ENCODE results near the gene GRM7.

The GRM7 gene

GRCh38 chr3:7249493-7250076 is 388.7 kb downstream of the GRM7 start:
- DNase-seq, result no peak

GRCh38 chr3:7254251-7254650 is 393.3 kb downstream of the GRM7 start:
- DNase-seq, result no peak

GRCh38 chr3:7260975-7261374 is 400.1 kb downstream of the GRM7 start:
- DNase-seq, result no peak

GRCh38 chr3:7263347-7264195 is 402.7 kb downstream of the GRM7 start:
- DNase-seq, result no peak

GRCh38 chr3:7264196-7264526 is 403.2 kb downstream of the GRM7 start:
- DNase-seq, result no peak

- no peak for DNase-seq
These were observed 404.8 kb downstream of the GRM7 start for GRCh38 chr3:7265736-7266135.

GRCh38 chr3:7266551-7266950 is 405.6 kb downstream of the GRM7 start:
- no peak for DNase-seq

GRCh38 chr3:7270731-7271130 is 409.8 kb downstream of the GRM7 start:
- no peak for DNase-seq

GRCh38 chr3:7271631-7272030 is 410.7 kb downstream of the GRM7 start:
- DNase-seq, result no peak

GRCh38 chr3:7272203-7272602 is 411.3 kb downstream of the GRM7 start:
- DNase-seq, result no peak

- DNase-seq, result no peak
These were observed 414.5 kb downstream of the GRM7 start for GRCh38 chr3:7275396-7275795.

GRCh38 chr3:7280318-7280717 is 419.4 kb downstream of the GRM7 start:
- no peak for DNase-seq

- DNase-seq, result no peak
These were observed 422.1 kb downstream of the GRM7 start for GRCh38 chr3:7282988-7283387.

- no peak for DNase-seq
These were observed 424.6 kb downstream of the GRM7 start for GRCh38 chr3:7285505-7285904.

GRCh38 chr3:7288133-7288532 is 427.2 kb downstream of the GRM7 start:
- DNase-seq, result no peak

GRCh38 chr3:7289121-7289520 is 428.2 kb downstream of the GRM7 start:
- no peak for DNase-seq

GRCh38 chr3:7290077-7290825 is 429.3 kb downstream of the GRM7 start:
- no peak for DNase-seq

- DNase-seq, result no peak
These were observed 431.4 kb downstream of the GRM7 start for GRCh38 chr3:7292362-7292761.

- DNase-seq, result no peak
These were observed 432.4 kb downstream of the GRM7 start for GRCh38 chr3:7293286-7293685.

GRCh38 chr3:7305561-7305960 is 444.6 kb downstream of the GRM7 start:
- DNase-seq, result no peak

- DNase-seq, result no peak
These were observed 446.0 kb downstream of the GRM7 start for GRCh38 chr3:7306901-7307300.

- DNase-seq, result no peak
These were observed 446.5 kb downstream of the GRM7 start for GRCh38 chr3:7307410-7307809.

GRCh38 chr3:7309641-7310102 is 448.8 kb downstream of the GRM7 start:
- DNase-seq, result no peak

- DNase-seq, result no peak
These were observed 454.1 kb downstream of the GRM7 start for GRCh38 chr3:7315037-7315436.

Measured in CD4-positive, alpha-beta T cell treated with Interleukin-4 for 1 hour (primary cell).